GM12878 (cell line): ENCODE data around the gene CHST8. TPM values are rescaled to one million over a fixed set of nuclear protein-coding genes. Genes with fewer than 3 reads are reported as not detected.

ENCODE experiments used
- ATAC-seq: fragments of 200-7000 bp; cut with Tn5 transposase; 3 replicates; pipeline ENCODE4 v1.9.1; 2020; ENCODE audit warnings: mild to moderate bottlenecking, moderate library complexity
- BruUV-seq: library from RNA; stranded (reverse); fragments of 400-500 nt; replicated peaks from 2 replicates; lab custom pipeline; 2021; lab: Mats Ljungman, UMichigan
- CTCF ChIA-PET: fragments of 300-600 bp; sonication (Branson Sonifier 250); formaldehyde crosslinking; extraction: SDS; loops from one replicate; lab custom pipeline; 2021; ENCODE audit warnings: inconsistent platforms; lab: Yijun Ruan, JAX
- POLR2A ChIA-PET: fragments of 350-600 bp; formaldehyde crosslinking; extraction: SDS; loops from one replicate; lab custom pipeline; 2021; ENCODE audit warnings: inconsistent platforms; lab: Charles Lee
- RAD21 ChIA-PET: fragments of 300-600 bp; sonication (Branson Sonifier 250); formaldehyde crosslinking; loops from one replicate; lab custom pipeline; 2023; ENCODE audit warnings: antibody characterized with exemption; ENCODE audit not compliant: unreplicated experiment; lab: Charles Lee
- SMC1A ChIA-PET: fragments of 300-600 bp; sonication (Branson Sonifier 250); formaldehyde crosslinking; loops from one replicate; lab custom pipeline; 2023; ENCODE audit not compliant: unreplicated experiment, uncharacterized antibody; lab: Charles Lee
- DNase-seq: peaks from one replicate; pipeline ENCODE4 v3.0.0-alpha.2; 2011; ENCODE audit warnings: low read depth, low spot score
- FAIRE-seq: peaks from 3 replicates; lab custom pipeline; 2011; peaks lifted over from hg19 to GRCh38; lab: Jason Lieb, UNC
- H2AFZ ChIP-seq: 2 replicates; pipeline ENCODE4 v1.6.0; 2011; ENCODE audit warnings: low read depth, low read length, control low read depth; ENCODE audit not compliant: control insufficient read depth
- H3K27ac ChIP-seq: 2 replicates; pipeline ENCODE4 v1.5.1; 2011; ENCODE audit warnings: control low read depth; ENCODE audit not compliant: control insufficient read depth, insufficient read depth
- H3K27me3 ChIP-seq, 2 experiments: replicated peaks in 1 of 2; 2 replicates each; pipeline versions ENCODE4 v1.6.0 to v1.6.1; 2011; ENCODE audit warnings: low read length in 1 of 2; ENCODE audit not compliant: control insufficient read depth in 2 of 2, insufficient read depth in 2 of 2
- H3K36me3 ChIP-seq, 2 experiments: 2 replicates each; pipeline ENCODE4 v1.5.1; 2011; ENCODE audit warnings: low read length in 1 of 2; ENCODE audit not compliant: control insufficient read depth in 2 of 2, insufficient read depth in 2 of 2
- H3K4me1 ChIP-seq: 2 replicates; pipeline ENCODE4 v1.6.1; 2011; ENCODE audit warnings: mild to moderate bottlenecking, low read length, moderate library complexity, mixed read lengths; ENCODE audit not compliant: control insufficient read depth, insufficient read depth
- H3K4me2 ChIP-seq: 2 replicates; pipeline ENCODE4 v1.6.0; 2011; ENCODE audit warnings: control low read depth; ENCODE audit not compliant: control insufficient read depth, insufficient read depth
- H3K4me3 ChIP-seq: fragments of 200-600 bp; sonication (generic); 2 replicates; pipeline ENCODE4 v1.5.1; 2016
- H3K79me2 ChIP-seq: 2 replicates; pipeline ENCODE4 v1.6.0; 2011; ENCODE audit warnings: low read length; ENCODE audit not compliant: control insufficient read depth, insufficient read depth
- H3K9ac ChIP-seq: 2 replicates; pipeline ENCODE4 v1.8.0; 2011; ENCODE audit warnings: low read length, control low read depth, mixed read lengths; ENCODE audit not compliant: control insufficient read depth, insufficient read depth
- H3K9me3 ChIP-seq: replicated peaks from 3 replicates; pipeline ENCODE4 v1.5.1; 2011; ENCODE audit warnings: mild to moderate bottlenecking, low read length; ENCODE audit not compliant: control insufficient read depth, insufficient read depth
- H4K20me1 ChIP-seq: 2 replicates; pipeline ENCODE4 v1.6.0; 2011; ENCODE audit not compliant: control insufficient read depth, insufficient read depth
- BCL3 ChIP-seq: IDR thresholded peaks from 2 replicates; pipeline ENCODE4 v1.6.1; 2011; ENCODE audit warnings: borderline replicate concordance, low read depth, mild to moderate bottlenecking, moderate library complexity, low read length; ENCODE audit not compliant: insufficient read depth, poor library complexity, severe bottlenecking
- CHD2 ChIP-seq: IDR thresholded peaks from 2 replicates; pipeline ENCODE4 v1.6.1; 2011; ENCODE audit warnings: low read depth, low read length, improper control_type of control experiment, borderline replicate concordance
- CREB1 ChIP-seq: IDR thresholded peaks from 2 replicates; pipeline ENCODE4 v1.6.1; 2012; ENCODE audit warnings: low read depth, mild to moderate bottlenecking, inconsistent platforms
- CREM ChIP-seq: IDR thresholded peaks from 2 replicates; pipeline ENCODE4 v1.6.1; 2014; ENCODE audit warnings: antibody characterized with exemption, low read depth
- NFYA ChIP-seq: IDR thresholded peaks from 2 replicates; pipeline ENCODE4 v1.6.1; 2011; ENCODE audit warnings: low read depth, mild to moderate bottlenecking, low read length, improper control_type of control experiment, borderline replicate concordance
- PML ChIP-seq: IDR thresholded peaks from 2 replicates; pipeline ENCODE4 v1.6.1; 2012; ENCODE audit warnings: low read length, inconsistent platforms
- RELA ChIP-seq: fragments of 450-650 bp; IDR thresholded peaks from 2 replicates; pipeline ENCODE4 v1.8.0; 2014; ENCODE audit warnings: borderline replicate concordance; ENCODE audit not compliant: partially characterized antibody
- SREBF1 ChIP-seq: IDR thresholded peaks from 2 replicates; pipeline ENCODE4 v1.6.1; 2012; ENCODE audit warnings: mild to moderate bottlenecking, low read length
- STAT1 ChIP-seq: fragments of 450-650 bp; conservative IDR thresholded peaks from 2 replicates; pipeline ENCODE4 v1.6.1; 2014; ENCODE audit warnings: antibody characterized with exemption, mild to moderate bottlenecking
- TAF1 ChIP-seq: IDR thresholded peaks from 2 replicates; pipeline ENCODE4 v1.6.1; 2011; ENCODE audit warnings: mild to moderate bottlenecking, low read depth, low read length, borderline replicate concordance
- TBL1XR1 ChIP-seq: IDR thresholded peaks from 2 replicates; pipeline ENCODE4 v1.6.1; 2012; ENCODE audit warnings: low read depth, low read length, improper control_type of control experiment
- TCF12 ChIP-seq: IDR thresholded peaks from 2 replicates; pipeline ENCODE4 v1.6.1; 2011; ENCODE audit warnings: low read depth, mild to moderate bottlenecking, low read length
- ZNF274 ChIP-seq: IDR thresholded peaks from one replicate; pipeline ENCODE4 v1.8.0; 2011; ENCODE audit not compliant: insufficient read length, insufficient read depth
- WGBS: methylation state at CpG from one replicate; pipeline ENCODE4 v1.1.6; 2016; ENCODE audit warnings: low lambda C conversion rate; ENCODE audit not compliant: insufficient replicate concordance, insufficient coverage; ENCODE audit errors: missing lambda C conversion rate; 5-methylcytosine and 5-hydroxymethylcytosine counted together
- in situ Hi-C: fragments of 300-500 bp; cut with MboI; formaldehyde crosslinking; loops from 9 replicates; pipeline ENCODE4 v1.14.3; 2018; ENCODE audit warnings: mixed read lengths
- intact Hi-C: fragments of 100-400 bp; cut with micrococcal nuclease; formaldehyde crosslinking; loops from one replicate; pipeline ENCODE4 v1.14.2; 2022; ENCODE audit not compliant: unreplicated experiment
- polyA plus RNA-seq, 11 experiments: library from polyadenylated mRNA; depleted of rRNA in 4 of 11; unstranded in 6 of 11; stranded (reverse) in 5 of 11; fragments of >200 nt; fragmentation: Nextera tagmentation in 4 of 11; fragmentation: Illumina TruSeq in 1 of 11; extraction: Ambion mirVana in 4 of 11; extraction: Trizol in 1 of 11; gene quantifications; 1 replicate in 1 of 11; 2 replicates in 10 of 11; pipeline versions ENCODE4 v1.2.1 to v1.2.3, GENCODE V29; 2011 to 2016; ENCODE audit warnings: inconsistent platforms in 2 of 11, missing spikeins in 2 of 11, low read depth in 1 of 11
- total RNA-seq, 4 experiments: library from RNA; depleted of rRNA in 3 of 4; stranded (reverse); fragments of >200 nt in 3 of 4; fragmentation: Illumina TruSeq in 1 of 4; extraction: Trizol in 1 of 4; gene quantifications; 2 replicates each; pipeline versions ENCODE4 v1.2.1 to v1.2.3, GENCODE V29; 2013 to 2021
- TF ChIP-seq, protein P1 (sequence below): IDR thresholded peaks from 2 replicates; pipeline ENCODE4 v1.6.1; 2012; ENCODE audit warnings: low read depth, low read length, improper control_type of control experiment
- TF ChIP-seq, protein P2 (sequence below): IDR thresholded peaks from 2 replicates; pipeline ENCODE4 v1.6.1; 2011; ENCODE audit warnings: mild to moderate bottlenecking, low read depth, low read length, moderate library complexity; ENCODE audit not compliant: insufficient replicate concordance

Gene CHST8
- total and polyA plus RNA-seq, 10 of the 15 experiments (the other 5 are each of a cell fraction or from before 2014, with no cell fraction given): 0.06 TPM; not detected in 9

GRCh38 chr19:33727331-33727998 lies 105.7 kb downstream of the CHST8 start:
- TF ChIP-seq CHD2 (no peak), STAT1 (no peak), CREM (no peak), RELA (no peak), TCF12 (no peak), PML (no peak)
- TF ChIP-seq, protein P1, sequence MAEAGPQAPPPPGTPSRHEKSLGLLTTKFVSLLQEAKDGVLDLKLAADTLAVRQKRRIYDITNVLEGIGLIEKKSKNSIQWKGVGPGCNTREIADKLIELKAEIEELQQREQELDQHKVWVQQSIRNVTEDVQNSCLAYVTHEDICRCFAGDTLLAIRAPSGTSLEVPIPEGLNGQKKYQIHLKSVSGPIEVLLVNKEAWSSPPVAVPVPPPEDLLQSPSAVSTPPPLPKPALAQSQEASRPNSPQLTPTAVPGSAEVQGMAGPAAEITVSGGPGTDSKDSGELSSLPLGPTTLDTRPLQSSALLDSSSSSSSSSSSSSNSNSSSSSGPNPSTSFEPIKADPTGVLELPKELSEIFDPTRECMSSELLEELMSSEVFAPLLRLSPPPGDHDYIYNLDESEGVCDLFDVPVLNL: no peak
- SMC1A ChIA-PET: no interaction called here
- ATAC-seq (no peak), FAIRE-seq (no peak), DNase-seq (no peak)
- H3K4me2 ChIP-seq: no peak overlapping the region
- BruUV-seq: no TSS peak
- H3K27me3 ChIP-seq: no peaks in the 10 kb centered on the region
- CTCF ChIA-PET: no interaction called here
- H2AFZ ChIP-seq: no peak overlapping the region
- POLR2A ChIA-PET: no interaction called here
- RAD21 ChIA-PET: no interaction called here
- H3K79me2 ChIP-seq: no peaks in the 10 kb centered on the region
- H3K36me3 ChIP-seq: no peaks in the 10 kb centered on the region
- in situ Hi-C loops: no loop called here
- H3K4me3 ChIP-seq: no peak overlapping the region
- H3K9me3 ChIP-seq: no peaks in the 10 kb centered on the region
- H3K27ac ChIP-seq: no peak overlapping the region
- WGBS: 46% methylated on average over 24 of the region's 24 CpGs
- H3K9ac ChIP-seq: no peak overlapping the region
- no peaks in the 10 kb centered on the region; the same call in 1 of the 2 replicates for H4K20me1 ChIP-seq
- intact Hi-C loops: no loop called here
- no peaks in the 10 kb centered on the region for H3K4me1 ChIP-seq

DNA sequence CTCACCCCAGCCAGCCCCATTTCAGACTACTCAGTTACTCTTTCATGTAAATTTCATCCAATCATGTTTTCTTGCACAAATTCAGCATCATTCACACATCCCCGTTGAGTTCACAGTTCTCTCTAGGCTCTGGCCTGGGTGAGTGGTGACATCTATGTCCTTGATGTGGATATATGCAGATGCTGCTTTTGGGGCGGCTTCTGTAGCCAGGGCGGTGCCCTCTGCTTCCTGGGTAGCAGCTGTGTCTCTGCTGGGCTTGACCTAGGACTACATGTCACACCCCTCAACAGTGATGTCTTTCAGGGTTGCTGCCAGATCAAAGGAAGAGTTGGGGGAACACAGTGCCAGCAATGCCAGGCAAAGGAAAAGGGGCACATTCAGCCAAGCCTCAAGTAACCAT lies 106.4 kb downstream of the CHST8 start:
- CTCF ChIA-PET: no interaction called here
- TF ChIP-seq, protein P2, sequence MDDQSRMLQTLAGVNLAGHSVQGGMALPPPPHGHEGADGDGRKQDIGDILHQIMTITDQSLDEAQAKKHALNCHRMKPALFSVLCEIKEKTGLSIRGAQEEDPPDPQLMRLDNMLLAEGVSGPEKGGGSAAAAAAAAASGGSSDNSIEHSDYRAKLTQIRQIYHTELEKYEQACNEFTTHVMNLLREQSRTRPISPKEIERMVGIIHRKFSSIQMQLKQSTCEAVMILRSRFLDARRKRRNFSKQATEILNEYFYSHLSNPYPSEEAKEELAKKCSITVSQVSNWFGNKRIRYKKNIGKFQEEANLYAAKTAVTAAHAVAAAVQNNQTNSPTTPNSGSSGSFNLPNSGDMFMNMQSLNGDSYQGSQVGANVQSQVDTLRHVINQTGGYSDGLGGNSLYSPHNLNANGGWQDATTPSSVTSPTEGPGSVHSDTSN: no peak
- TF ChIP-seq BCL3 (no peak), ZNF274 (no peak), CREB1 (no peak), NFYA (no peak), TBL1XR1 (no peak), SREBF1 (no peak), TAF1 (no peak)

More for the DNA sequence above, 106.4 kb downstream of the CHST8 start:
- Histone ChIP-seq H3K4me1 (no peaks in the 10 kb centered on the region), H3K36me3 (no peaks in the 10 kb centered on the region), H2AFZ (no peak overlapping the region), H3K27me3 (no peaks in the 10 kb centered on the region), H4K20me1 (no peaks in the 10 kb centered on the region; the same call in 1 of the 2 replicates), H3K9ac (no peak overlapping the region), H3K79me2 (no peaks in the 10 kb centered on the region), H3K9me3 (no peaks in the 10 kb centered on the region), H3K4me2 (no peak overlapping the region), H3K27ac (no peak overlapping the region), H3K4me3 (no peak overlapping the region)
- ATAC-seq (no peak), DNase-seq (no peak), FAIRE-seq (no peak)
- POLR2A ChIA-PET: no interaction called here
- SMC1A ChIA-PET: no interaction called here
- in situ Hi-C loops: no loop called here
- BruUV-seq: no TSS peak
- intact Hi-C loops: no loop called here
- RAD21 ChIA-PET: no interaction called here
- WGBS: 4% methylated on average over 3 of the region's 3 CpGs
